ENCODE data around the gene FAR1.
"Not testable (repeated sequence)": the region's sequence is repeated elsewhere in the genome, so short reads cannot be mapped to it uniquely, and the experiment has no call there.

Gene FAR1

GRCh38 chr11:13649619-13650018 lies 18.8 kb upstream of the FAR1 start:
- H3K36me3 Mint-ChIP-seq (ENCODE audit: low read depth) = no peaks in the 10 kb centered on the region
- no peak for TF ChIP-seq CTCF (IDR thresholded peaks at IDR 0.05; ENCODE audit: unreplicated experiment in 3 of 3)
- H3K27ac Mint-ChIP-seq = no peak overlapping the region
- peaks cover 4% of the 10 kb centered on the region for H3K9me3 Mint-ChIP-seq
- H3K4me3 Mint-ChIP-seq = no peak overlapping the region
- H3K4me1 Mint-ChIP-seq = no peaks in the 10 kb centered on the region
- H3K27me3 Mint-ChIP-seq (ENCODE audit: low read depth) = peaks cover 3% of the 10 kb centered on the region

- H3K36me3 Mint-ChIP-seq (ENCODE audit: low read depth); H3K27ac Mint-ChIP-seq; H3K4me1 Mint-ChIP-seq; H3K4me3 Mint-ChIP-seq; H3K9me3 Mint-ChIP-seq; H3K27me3 Mint-ChIP-seq (ENCODE audit: low read depth): not testable (repeated sequence)
Measured at GRCh38 chr11:13651515-13651914, 17.0 kb upstream of the FAR1 start.

- Mint-ChIP-seq H3K27ac (no peak overlapping the region), H3K36me3 (ENCODE audit: low read depth) (no peaks in the 10 kb centered on the region), H3K27me3 (ENCODE audit: low read depth) (peaks cover 6% of the 10 kb centered on the region), H3K9me3 (peaks cover 32% of the 10 kb centered on the region), H3K4me3 (no peak overlapping the region), H3K4me1 (no peaks in the 10 kb centered on the region)
- no peak for TF ChIP-seq CTCF (IDR thresholded peaks at IDR 0.05; ENCODE audit: unreplicated experiment in 3 of 3)
Measured at GRCh38 chr11:13661074-13661623, 7.3 kb upstream of the FAR1 start.

GRCh38 chr11:13663631-13664071 lies 4.8 kb upstream of the FAR1 start:
- Mint-ChIP-seq H3K27me3 (ENCODE audit: low read depth) (peaks cover 6% of the 10 kb centered on the region), H3K4me3 (peak overlapping the region in 1 of 3 experiments; percentile 11), H3K4me1 (no peaks in the 10 kb centered on the region), H3K36me3 (ENCODE audit: low read depth) (no peaks in the 10 kb centered on the region), H3K9me3 (peaks cover 13% of the 10 kb centered on the region), H3K27ac (no peak overlapping the region)
- no peak for TF ChIP-seq CTCF (IDR thresholded peaks at IDR 0.05; ENCODE audit: unreplicated experiment in 3 of 3)

GRCh38 chr11:13664351-13664750 lies 4.1 kb upstream of the FAR1 start:
- H3K27ac Mint-ChIP-seq = no peak overlapping the region
- no peak for TF ChIP-seq CTCF (IDR thresholded peaks at IDR 0.05; ENCODE audit: unreplicated experiment in 3 of 3)
- no peaks in the 10 kb centered on the region for H3K36me3 Mint-ChIP-seq (ENCODE audit: low read depth)
- H3K4me3 Mint-ChIP-seq = no peak overlapping the region
- peaks cover 6% of the 10 kb centered on the region for H3K27me3 Mint-ChIP-seq (ENCODE audit: low read depth)
- peaks cover 4% of the 10 kb centered on the region for H3K4me1 Mint-ChIP-seq
- H3K9me3 Mint-ChIP-seq = peaks cover 6% of the 10 kb centered on the region

- Mint-ChIP-seq H3K27me3 (ENCODE audit: low read depth) (peaks cover 6% of the 10 kb centered on the region), H3K9me3 (no peaks in the 10 kb centered on the region), H3K4me3 (no peak overlapping the region), H3K27ac (no peak overlapping the region), H3K4me1 (peaks cover 18% of the 10 kb centered on the region), H3K36me3 (ENCODE audit: low read depth) (peaks cover 5% of the 10 kb centered on the region)
- no peak for TF ChIP-seq CTCF (IDR thresholded peaks at IDR 0.05; ENCODE audit: unreplicated experiment in 3 of 3)
Measured at GRCh38 chr11:13666708-13667107, 1.8 kb upstream of the FAR1 start.

Measured in nephron (organoid).